Upper lobe of left lung (tissue), 4 donors: ENCODE measurements around the gene LAG3.

ENCODE experiments used
- EP300 ChIP-seq, 4 donors: sonication (generic); formaldehyde crosslinking; IDR thresholded peaks; one replicate each; pipeline ENCODE4 v1.5.1; 2017; ENCODE audit warnings: antibody characterized with exemption in 4 of 4, control low read depth in 2 of 4
- POLR2A ChIP-seq, 4 donors: fragments of 450-650 bp; IDR thresholded peaks; one replicate each; pipeline ENCODE4 v1.5.1; 2016 to 2017; ENCODE audit warnings: antibody characterized with exemption in 4 of 4, mild to moderate bottlenecking in 2 of 4
- POLR2AphosphoS5 ChIP-seq, 2 donors: sonication (generic); formaldehyde crosslinking; IDR thresholded peaks; one replicate each; pipeline ENCODE4 v1.5.1; 2017; ENCODE audit warnings: antibody characterized with exemption in 2 of 2
- TF ChIP-seq, protein P1 (sequence below), 6 experiments: fragments of 450-650 bp in 4 of 6; fragments of 200-600 bp in 2 of 6; sonication (generic) in 2 of 6; IDR thresholded peaks; one replicate each; pipeline ENCODE4 v1.5.1; 2016 to 2019; ENCODE audit warnings: antibody characterized with exemption in 6 of 6

DNA sequence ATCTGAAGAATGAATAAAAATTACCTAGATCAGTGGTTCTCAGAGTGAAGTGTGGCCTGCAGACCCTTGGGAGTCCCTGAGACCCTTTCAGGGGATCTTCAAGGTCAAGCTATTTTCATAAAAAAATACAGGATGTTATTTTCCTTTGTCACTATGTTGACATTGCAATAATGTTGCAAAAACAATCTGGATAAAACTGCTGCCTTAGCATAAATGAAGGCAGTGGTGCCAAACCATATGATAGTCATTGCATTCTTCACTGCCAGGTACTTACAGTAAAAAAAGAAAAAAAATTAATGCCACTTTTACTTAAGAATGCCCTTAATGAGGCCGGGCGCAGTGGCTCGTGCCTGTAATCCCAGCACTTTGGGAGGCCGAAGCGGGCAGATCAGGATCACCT is 15.0 kb downstream of the LAG3 start:
- TF ChIP-seq, protein P1, sequence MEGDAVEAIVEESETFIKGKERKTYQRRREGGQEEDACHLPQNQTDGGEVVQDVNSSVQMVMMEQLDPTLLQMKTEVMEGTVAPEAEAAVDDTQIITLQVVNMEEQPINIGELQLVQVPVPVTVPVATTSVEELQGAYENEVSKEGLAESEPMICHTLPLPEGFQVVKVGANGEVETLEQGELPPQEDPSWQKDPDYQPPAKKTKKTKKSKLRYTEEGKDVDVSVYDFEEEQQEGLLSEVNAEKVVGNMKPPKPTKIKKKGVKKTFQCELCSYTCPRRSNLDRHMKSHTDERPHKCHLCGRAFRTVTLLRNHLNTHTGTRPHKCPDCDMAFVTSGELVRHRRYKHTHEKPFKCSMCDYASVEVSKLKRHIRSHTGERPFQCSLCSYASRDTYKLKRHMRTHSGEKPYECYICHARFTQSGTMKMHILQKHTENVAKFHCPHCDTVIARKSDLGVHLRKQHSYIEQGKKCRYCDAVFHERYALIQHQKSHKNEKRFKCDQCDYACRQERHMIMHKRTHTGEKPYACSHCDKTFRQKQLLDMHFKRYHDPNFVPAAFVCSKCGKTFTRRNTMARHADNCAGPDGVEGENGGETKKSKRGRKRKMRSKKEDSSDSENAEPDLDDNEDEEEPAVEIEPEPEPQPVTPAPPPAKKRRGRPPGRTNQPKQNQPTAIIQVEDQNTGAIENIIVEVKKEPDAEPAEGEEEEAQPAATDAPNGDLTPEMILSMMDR (IDR thresholded peaks at IDR 0.05), result no peak
- TF ChIP-seq POLR2A (IDR thresholded peaks at IDR 0.05), result no peak
- TF ChIP-seq POLR2AphosphoS5 (IDR thresholded peaks at IDR 0.05), result no peak
- TF ChIP-seq EP300 (IDR thresholded peaks at IDR 0.05), result no peak
